ENCODE data around the gene PDE6A.

PDE6A gene

GRCh38 chr5:149854866-149855265 lies 89.7 kb downstream of the PDE6A start:
- in situ Hi-C loops (cut with HindIII; ENCODE audit: low pct_unique_long_range_greater_than_20kb, low sequenced_read_pairs) = no loop called here
- TF ChIP-seq JUND (IDR thresholded peaks at IDR 0.05; ENCODE audit: low read depth) = no peak
- DNase-seq (ENCODE audit: low read depth in 1 of 2, low spot score in 1 of 2) = no peak

GRCh38 chr5:149853701-149854100 lies 90.9 kb downstream of the PDE6A start:
- no peak for TF ChIP-seq JUND (IDR thresholded peaks at IDR 0.05; ENCODE audit: low read depth)
- in situ Hi-C loops (cut with HindIII; ENCODE audit: low pct_unique_long_range_greater_than_20kb, low sequenced_read_pairs) = no loop called here
- no peak for DNase-seq (ENCODE audit: low read depth in 1 of 2, low spot score in 1 of 2)

GRCh38 chr5:149853331-149853648 lies 91.3 kb downstream of the PDE6A start:
- in situ Hi-C loops (cut with HindIII; ENCODE audit: low pct_unique_long_range_greater_than_20kb, low sequenced_read_pairs) = no loop called here
- TF ChIP-seq JUND (IDR thresholded peaks at IDR 0.05; ENCODE audit: low read depth) = no peak
- DNase-seq (ENCODE audit: low read depth in 1 of 2, low spot score in 1 of 2) = no peak

GRCh38 chr5:149852641-149853330 lies 91.8 kb downstream of the PDE6A start:
- DNase-seq (ENCODE audit: low read depth in 1 of 2, low spot score in 1 of 2) = peak; percentile 73 to 82
- in situ Hi-C loops (cut with HindIII; ENCODE audit: low pct_unique_long_range_greater_than_20kb, low sequenced_read_pairs) = no loop called here
- no peak for TF ChIP-seq JUND (IDR thresholded peaks at IDR 0.05; ENCODE audit: low read depth)

GRCh38 chr5:149851211-149851610 lies 93.4 kb downstream of the PDE6A start:
- no peak for TF ChIP-seq JUND (IDR thresholded peaks at IDR 0.05; ENCODE audit: low read depth)
- no peak for DNase-seq (ENCODE audit: low read depth in 1 of 2, low spot score in 1 of 2)
- in situ Hi-C loops (cut with HindIII; ENCODE audit: low pct_unique_long_range_greater_than_20kb, low sequenced_read_pairs) = no loop called here

- TF ChIP-seq JUND (IDR thresholded peaks at IDR 0.05; ENCODE audit: low read depth) = no peak
- in situ Hi-C loops (cut with HindIII; ENCODE audit: low pct_unique_long_range_greater_than_20kb, low sequenced_read_pairs) = no loop called here
These were observed 94.4 kb downstream of the PDE6A start for GRCh38 chr5:149849966-149850910.

GRCh38 chr5:149849280-149849965 lies 95.2 kb downstream of the PDE6A start:
- no peak for TF ChIP-seq JUND (IDR thresholded peaks at IDR 0.05; ENCODE audit: low read depth)
- no peak for DNase-seq (ENCODE audit: low read depth in 1 of 2, low spot score in 1 of 2)
- in situ Hi-C loops (cut with HindIII; ENCODE audit: low pct_unique_long_range_greater_than_20kb, low sequenced_read_pairs) = no loop called here

More at GRCh38 chr5:149849966-149850910, 94.4 kb downstream of the PDE6A start:
- DNase-seq (ENCODE audit: low read depth in 1 of 2, low spot score in 1 of 2) = no peak

GRCh38 chr5:149847611-149848010 lies 97.0 kb downstream of the PDE6A start:
- no peak for DNase-seq (ENCODE audit: low read depth in 1 of 2, low spot score in 1 of 2)
- TF ChIP-seq JUND (IDR thresholded peaks at IDR 0.05; ENCODE audit: low read depth) = no peak
- in situ Hi-C loops (cut with HindIII; ENCODE audit: low pct_unique_long_range_greater_than_20kb, low sequenced_read_pairs) = no loop called here

GRCh38 chr5:149846021-149846420 lies 98.6 kb downstream of the PDE6A start:
- in situ Hi-C loops (cut with HindIII; ENCODE audit: low pct_unique_long_range_greater_than_20kb, low sequenced_read_pairs) = no loop called here
- no peak for DNase-seq (ENCODE audit: low read depth in 1 of 2, low spot score in 1 of 2)
- TF ChIP-seq JUND (IDR thresholded peaks at IDR 0.05; ENCODE audit: low read depth) = no peak

GRCh38 chr5:149845601-149846000 lies 99.0 kb downstream of the PDE6A start:
- in situ Hi-C loops (cut with HindIII; ENCODE audit: low pct_unique_long_range_greater_than_20kb, low sequenced_read_pairs) = no loop called here
- no peak for DNase-seq (ENCODE audit: low read depth in 1 of 2, low spot score in 1 of 2)
- TF ChIP-seq JUND (IDR thresholded peaks at IDR 0.05; ENCODE audit: low read depth) = no peak

- DNase-seq (ENCODE audit: low read depth in 1 of 2, low spot score in 1 of 2) = no peak
- no peak for TF ChIP-seq JUND (IDR thresholded peaks at IDR 0.05; ENCODE audit: low read depth)
- in situ Hi-C loops (cut with HindIII; ENCODE audit: low pct_unique_long_range_greater_than_20kb, low sequenced_read_pairs) = no loop called here
These were observed 102.5 kb downstream of the PDE6A start for GRCh38 chr5:149841851-149842793.

All from T47D (cell line).